Nephron (organoid): ENCODE results near the gene GNPTG.

ENCODE experiments used
- H3K27ac Mint-ChIP-seq, 3 experiments: 2 replicates each; pipeline ENCODE4 v1.8.0; 2020; ENCODE audit warnings: mixed read lengths in 3 of 3, mild to moderate bottlenecking in 2 of 3, moderate library complexity in 1 of 3
- H3K27me3 Mint-ChIP-seq: 2 replicates; pipeline ENCODE4 v1.8.0; 2021; ENCODE audit warnings: low read depth, mild to moderate bottlenecking, moderate library complexity, mixed read lengths
- H3K36me3 Mint-ChIP-seq: 2 replicates; pipeline ENCODE4 v1.8.0; 2020; ENCODE audit warnings: low read depth, mixed read lengths
- H3K4me1 Mint-ChIP-seq: 2 replicates; pipeline ENCODE4 v1.8.0; 2020; ENCODE audit warnings: mixed read lengths
- H3K4me3 Mint-ChIP-seq, 3 experiments: 2 replicates each; pipeline ENCODE4 v1.8.0; 2020; ENCODE audit warnings: mild to moderate bottlenecking in 3 of 3, mixed read lengths in 3 of 3, moderate library complexity in 2 of 3
- H3K9me3 Mint-ChIP-seq: 2 replicates; pipeline ENCODE4 v1.8.0; 2020; ENCODE audit warnings: mixed read lengths
- CTCF ChIP-seq, 3 experiments: fragments of 200-600 bp; sonication (generic); IDR thresholded peaks; one replicate each; pipeline ENCODE4 v1.5.0; 2021; ENCODE audit warnings: antibody characterized with exemption in 3 of 3; ENCODE audit not compliant: unreplicated experiment in 3 of 3

The GNPTG gene

GRCh38 chr16:1401061-1401757 lies 49.5 kb downstream of the GNPTG start:
- no peaks in the 10 kb centered on the region for H3K4me1 Mint-ChIP-seq
- no peaks in the 10 kb centered on the region for H3K27me3 Mint-ChIP-seq
- H3K36me3 Mint-ChIP-seq, result peaks cover 19% of the 10 kb centered on the region
- no peak overlapping the region for H3K27ac Mint-ChIP-seq
- H3K4me3 Mint-ChIP-seq, result no peak overlapping the region
- TF ChIP-seq CTCF (IDR thresholded peaks at IDR 0.05; ENCODE audit: unreplicated experiment in 3 of 3), result no peak
- no peaks in the 10 kb centered on the region for H3K9me3 Mint-ChIP-seq

- Mint-ChIP-seq H3K36me3 (peaks cover 19% of the 10 kb centered on the region), H3K27ac (no peak overlapping the region), H3K4me3 (no peak overlapping the region), H3K9me3 (no peaks in the 10 kb centered on the region), H3K27me3 (no peaks in the 10 kb centered on the region), H3K4me1 (no peaks in the 10 kb centered on the region)
- no peak for TF ChIP-seq CTCF (IDR thresholded peaks at IDR 0.05; ENCODE audit: unreplicated experiment in 3 of 3)
These were observed 50.0 kb downstream of the GNPTG start for GRCh38 chr16:1401758-1402154.

GRCh38 chr16:1403036-1403435 lies 51.3 kb downstream of the GNPTG start:
- TF ChIP-seq CTCF (IDR thresholded peaks at IDR 0.05; ENCODE audit: unreplicated experiment in 3 of 3), result no peak
- Mint-ChIP-seq H3K27ac (no peak overlapping the region), H3K36me3 (peaks cover 18% of the 10 kb centered on the region), H3K27me3 (no peaks in the 10 kb centered on the region), H3K9me3 (no peaks in the 10 kb centered on the region), H3K4me1 (no peaks in the 10 kb centered on the region), H3K4me3 (no peak overlapping the region)

- Mint-ChIP-seq H3K27ac (no peak overlapping the region), H3K36me3 (peaks cover 15% of the 10 kb centered on the region), H3K27me3 (no peaks in the 10 kb centered on the region), H3K4me1 (no peaks in the 10 kb centered on the region), H3K4me3 (no peak overlapping the region), H3K9me3 (no peaks in the 10 kb centered on the region)
- TF ChIP-seq CTCF (IDR thresholded peaks at IDR 0.05; ENCODE audit: unreplicated experiment in 3 of 3), result no peak
These were observed 52.0 kb downstream of the GNPTG start for GRCh38 chr16:1403733-1404132.

GRCh38 chr16:1407753-1408152 lies 56.0 kb downstream of the GNPTG start:
- TF ChIP-seq CTCF (IDR thresholded peaks at IDR 0.05; ENCODE audit: unreplicated experiment in 3 of 3), result no peak
- Mint-ChIP-seq H3K27ac (no peak overlapping the region), H3K9me3 (no peaks in the 10 kb centered on the region), H3K36me3 (peaks cover 14% of the 10 kb centered on the region), H3K4me3 (peak overlapping the region; percentile 84 to 90 (median 85)), H3K4me1 (no peaks in the 10 kb centered on the region), H3K27me3 (no peaks in the 10 kb centered on the region)

GRCh38 chr16:1408171-1408837 lies 56.6 kb downstream of the GNPTG start:
- Mint-ChIP-seq H3K36me3 (peaks cover 13% of the 10 kb centered on the region), H3K9me3 (no peaks in the 10 kb centered on the region), H3K4me3 (peak overlapping the region; percentile 84 to 90 (median 85)), H3K27ac (peak overlapping the region in 1 of 3 experiments; percentile 50), H3K27me3 (no peaks in the 10 kb centered on the region), H3K4me1 (no peaks in the 10 kb centered on the region)
- no peak for TF ChIP-seq CTCF (IDR thresholded peaks at IDR 0.05; ENCODE audit: unreplicated experiment in 3 of 3)
